Neural progenitor cell (in vitro differentiated cells): ENCODE results near the gene PPP2R5D.

Experiments
- EZH2 ChIP-seq: fragments of 200-600 bp; sonication (generic); IDR thresholded peaks from 2 replicates; pipeline ENCODE4 v1.6.1; 2017; ENCODE audit warnings: antibody characterized with exemption, mild to moderate bottlenecking, moderate library complexity
- TF ChIP-seq, protein P1 (sequence below): fragments of 200-600 bp; sonication (generic); IDR thresholded peaks from 2 replicates; pipeline ENCODE4 v1.5.1; 2017; ENCODE audit warnings: antibody characterized with exemption, mild to moderate bottlenecking

GRCh38 chr6:42971746-42972327 is 12.5 kb upstream of the PPP2R5D start:
- TF ChIP-seq, protein P1, sequence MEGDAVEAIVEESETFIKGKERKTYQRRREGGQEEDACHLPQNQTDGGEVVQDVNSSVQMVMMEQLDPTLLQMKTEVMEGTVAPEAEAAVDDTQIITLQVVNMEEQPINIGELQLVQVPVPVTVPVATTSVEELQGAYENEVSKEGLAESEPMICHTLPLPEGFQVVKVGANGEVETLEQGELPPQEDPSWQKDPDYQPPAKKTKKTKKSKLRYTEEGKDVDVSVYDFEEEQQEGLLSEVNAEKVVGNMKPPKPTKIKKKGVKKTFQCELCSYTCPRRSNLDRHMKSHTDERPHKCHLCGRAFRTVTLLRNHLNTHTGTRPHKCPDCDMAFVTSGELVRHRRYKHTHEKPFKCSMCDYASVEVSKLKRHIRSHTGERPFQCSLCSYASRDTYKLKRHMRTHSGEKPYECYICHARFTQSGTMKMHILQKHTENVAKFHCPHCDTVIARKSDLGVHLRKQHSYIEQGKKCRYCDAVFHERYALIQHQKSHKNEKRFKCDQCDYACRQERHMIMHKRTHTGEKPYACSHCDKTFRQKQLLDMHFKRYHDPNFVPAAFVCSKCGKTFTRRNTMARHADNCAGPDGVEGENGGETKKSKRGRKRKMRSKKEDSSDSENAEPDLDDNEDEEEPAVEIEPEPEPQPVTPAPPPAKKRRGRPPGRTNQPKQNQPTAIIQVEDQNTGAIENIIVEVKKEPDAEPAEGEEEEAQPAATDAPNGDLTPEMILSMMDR: no peak
- no peak for TF ChIP-seq EZH2
